Activated CD4-positive, alpha-beta T cell treated with anti-CD3 and anti-CD28 coated beads, Interleukin-2, amount 10 ng/mL, durations not matched to agents 24 days and 14 days (primary cell): ENCODE results near the gene ARMC2. TPM values are rescaled to one million over a fixed set of nuclear protein-coding genes. Genes with fewer than 3 reads are reported as not detected.

Experiments
- DNase-seq: peaks from one replicate; pipeline ENCODE4 v3.0.0; 2022
- H3K27ac Mint-ChIP-seq: one replicate; pipeline ENCODE4 v1.8.0; 2022; ENCODE audit warnings: mild to moderate bottlenecking, mixed read lengths
- H3K27me3 Mint-ChIP-seq: one replicate; pipeline ENCODE4 v1.8.0; 2022; ENCODE audit warnings: mixed read lengths
- H3K36me3 Mint-ChIP-seq: one replicate; pipeline ENCODE4 v1.8.0; 2022; ENCODE audit warnings: low read depth, mild to moderate bottlenecking, mixed read lengths
- H3K4me1 Mint-ChIP-seq: one replicate; pipeline ENCODE4 v1.8.0; 2021; ENCODE audit warnings: mixed read lengths
- H3K4me3 Mint-ChIP-seq: one replicate; pipeline ENCODE4 v1.8.0; 2022; ENCODE audit warnings: mild to moderate bottlenecking, moderate library complexity, mixed read lengths
- H3K9me3 Mint-ChIP-seq: one replicate; pipeline ENCODE4 v1.8.0; 2021; ENCODE audit warnings: mixed read lengths
- intact Hi-C: fragments of 100-400 bp; cut with micrococcal nuclease; formaldehyde crosslinking; loops from one replicate; pipeline ENCODE4 v1.15.1; 2023
- total RNA-seq: library from RNA; stranded (reverse); gene quantifications from 2 replicates; pipeline ENCODE4 v1.2.3, GENCODE V29; 2022

Gene ARMC2
- 2.7 and 3.3 TPM in 2 replicates for total RNA-seq

- no peaks in the 10 kb centered on the region for H3K9me3 Mint-ChIP-seq
- no peaks in the 10 kb centered on the region for H3K36me3 Mint-ChIP-seq
- peaks cover 21% of the 10 kb centered on the region for H3K27me3 Mint-ChIP-seq
- peak within 1 kb of the TSS; percentile 85 for H3K4me3 Mint-ChIP-seq
- peak; percentile 97 for DNase-seq
- H3K27ac Mint-ChIP-seq = peak within 1 kb of the TSS; percentile 74
- H3K4me1 Mint-ChIP-seq = peaks cover 19% of the 10 kb centered on the region
- intact Hi-C loops = loop anchor here (1.0 to 2.0 kb wide), 6 partner anchors 13 to 290 kb away; no protein-coding TSS in a partner anchor
These were observed at the start of gene ARMC2 for GRCh38 chr6:108848116-108848868. Gene ARMC2 (plus strand): TSS chr6:108848422. CDS start chr6:108854268, 5,846 bp downstream.

DNA sequence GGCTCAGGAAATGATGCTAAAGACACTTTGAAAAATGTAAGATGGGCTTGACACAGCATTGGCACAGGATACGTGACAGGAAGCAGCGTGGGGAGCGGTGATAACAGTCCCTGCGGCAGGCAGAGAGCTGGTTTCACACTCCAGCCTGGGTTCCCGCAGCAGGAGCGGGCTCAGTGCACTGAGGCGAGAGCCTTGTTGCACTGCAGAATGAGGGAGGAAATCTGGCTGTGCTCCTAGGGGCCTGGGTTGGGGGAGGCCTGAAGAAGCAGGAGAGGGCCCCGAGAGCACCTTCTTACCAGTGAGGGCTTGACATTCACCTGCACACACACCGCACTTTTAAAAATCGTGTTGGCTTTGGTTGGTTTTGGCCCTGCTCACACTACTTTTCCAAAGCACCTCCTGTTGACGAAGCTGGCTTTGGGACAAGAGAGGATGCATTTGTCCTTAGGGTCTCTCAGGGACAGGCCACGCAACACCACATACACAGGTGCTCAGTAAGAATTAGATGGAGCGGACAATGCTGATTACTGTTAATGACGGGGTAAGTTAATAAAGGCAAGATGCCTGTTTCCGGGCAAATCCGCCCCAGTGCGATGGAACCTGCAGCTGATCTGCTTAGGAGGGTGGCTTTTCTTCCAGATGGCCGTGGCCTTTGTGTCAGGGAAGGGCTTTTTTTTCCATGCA, 49.4 kb upstream of the ARMC2 start:
- Mint-ChIP-seq H3K36me3 (no peaks in the 10 kb centered on the region), H3K27me3 (peaks cover 6% of the 10 kb centered on the region), H3K4me1 (peaks cover 33% of the 10 kb centered on the region), H3K9me3 (no peaks in the 10 kb centered on the region), H3K4me3 (peak overlapping the region; percentile 61), H3K27ac (peak overlapping the region; percentile 78)
- peak; percentile 88 for DNase-seq
- intact Hi-C loops = loop anchor here (10.0 kb wide), 1 partner anchor 506 kb away; no protein-coding TSS in a partner anchor

DNA sequence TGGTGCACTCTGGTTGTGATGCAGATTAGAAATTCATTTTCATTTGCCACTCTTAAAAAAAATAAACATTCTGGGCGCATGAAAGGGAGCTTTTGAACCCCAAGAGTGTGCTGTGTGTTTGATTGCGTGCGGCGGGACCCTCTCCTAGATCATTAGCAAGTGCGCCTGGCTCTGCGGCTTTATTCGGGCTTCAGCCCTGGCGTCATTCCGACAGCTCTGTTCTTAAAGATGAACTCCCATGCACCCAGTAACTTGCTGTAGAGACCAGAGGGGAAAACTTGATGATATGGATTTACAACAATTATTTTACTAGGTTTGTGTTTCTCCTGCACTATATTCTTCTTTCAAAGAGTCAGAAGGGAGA, 48.9 kb upstream of the ARMC2 start:
- intact Hi-C loops = loop anchor here (10.0 kb wide), 1 partner anchor 505 kb away; no protein-coding TSS in a partner anchor
- H3K9me3 Mint-ChIP-seq = no peaks in the 10 kb centered on the region
- H3K27ac Mint-ChIP-seq = no peak overlapping the region
- no peak overlapping the region for H3K4me3 Mint-ChIP-seq
- peaks cover 4% of the 10 kb centered on the region for H3K27me3 Mint-ChIP-seq
- peaks cover 33% of the 10 kb centered on the region for H3K4me1 Mint-ChIP-seq
- no peaks in the 10 kb centered on the region for H3K36me3 Mint-ChIP-seq
- no peak for DNase-seq

DNA sequence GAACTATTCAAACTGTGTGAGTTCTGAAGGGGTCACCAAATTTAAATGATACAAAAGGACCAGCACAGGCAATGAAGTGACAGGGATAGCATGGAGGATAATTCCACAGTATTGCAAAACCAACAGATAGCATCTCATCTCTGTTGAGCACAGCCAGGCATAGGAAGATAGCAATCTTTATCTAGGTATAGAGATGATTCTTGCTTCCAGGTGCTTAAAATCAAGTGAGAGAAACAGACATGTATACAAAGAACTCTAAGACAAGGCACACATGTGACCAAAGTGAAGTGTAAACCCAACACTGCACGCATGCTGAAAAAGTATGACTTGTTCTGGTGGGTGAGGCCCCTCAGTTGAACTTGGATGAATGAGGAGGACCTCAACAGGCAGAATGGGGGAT, 48.4 kb upstream of the ARMC2 start:
- Mint-ChIP-seq H3K4me1 (peaks cover 33% of the 10 kb centered on the region), H3K9me3 (no peaks in the 10 kb centered on the region), H3K4me3 (no peak overlapping the region), H3K27ac (no peak overlapping the region), H3K27me3 (peaks cover 4% of the 10 kb centered on the region), H3K36me3 (no peaks in the 10 kb centered on the region)
- intact Hi-C loops = loop anchor here (10.0 kb wide), 1 partner anchor 505 kb away; no protein-coding TSS in a partner anchor
- DNase-seq = no peak

DNA sequence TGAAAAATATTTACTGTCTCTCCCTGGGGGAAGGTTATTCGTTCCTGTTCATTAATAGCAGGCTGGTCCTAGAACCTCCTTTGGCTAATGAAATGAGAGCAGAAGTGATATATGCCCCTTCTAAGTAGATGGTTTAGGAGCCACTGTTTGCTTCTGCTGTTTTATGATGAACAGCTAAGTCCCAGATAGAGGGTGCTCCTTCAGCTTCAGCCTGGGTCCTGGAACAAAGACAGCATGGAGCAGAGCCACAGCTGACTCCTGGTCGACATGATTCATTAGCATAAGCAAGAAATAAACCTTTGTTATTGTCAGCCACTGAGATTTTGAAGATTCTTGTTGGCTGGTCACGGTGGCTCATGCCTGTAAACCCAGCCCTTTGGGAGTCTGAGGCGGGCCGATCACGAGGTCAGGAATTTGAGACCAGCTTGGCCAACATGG, 47.8 kb upstream of the ARMC2 start:
- no peak overlapping the region for H3K27ac Mint-ChIP-seq
- no peak for DNase-seq
- no peak overlapping the region for H3K4me3 Mint-ChIP-seq
- intact Hi-C loops = no loop called here
- H3K36me3 Mint-ChIP-seq = no peaks in the 10 kb centered on the region
- peaks cover 2% of the 10 kb centered on the region for H3K27me3 Mint-ChIP-seq
- peaks cover 35% of the 10 kb centered on the region for H3K4me1 Mint-ChIP-seq
- H3K9me3 Mint-ChIP-seq = no peaks in the 10 kb centered on the region

- Mint-ChIP-seq H3K4me3 (no peak overlapping the region), H3K36me3 (no peaks in the 10 kb centered on the region)
These were observed 46.9 kb upstream of the ARMC2 start for GRCh38 chr6:108801366-108801765.

DNA sequence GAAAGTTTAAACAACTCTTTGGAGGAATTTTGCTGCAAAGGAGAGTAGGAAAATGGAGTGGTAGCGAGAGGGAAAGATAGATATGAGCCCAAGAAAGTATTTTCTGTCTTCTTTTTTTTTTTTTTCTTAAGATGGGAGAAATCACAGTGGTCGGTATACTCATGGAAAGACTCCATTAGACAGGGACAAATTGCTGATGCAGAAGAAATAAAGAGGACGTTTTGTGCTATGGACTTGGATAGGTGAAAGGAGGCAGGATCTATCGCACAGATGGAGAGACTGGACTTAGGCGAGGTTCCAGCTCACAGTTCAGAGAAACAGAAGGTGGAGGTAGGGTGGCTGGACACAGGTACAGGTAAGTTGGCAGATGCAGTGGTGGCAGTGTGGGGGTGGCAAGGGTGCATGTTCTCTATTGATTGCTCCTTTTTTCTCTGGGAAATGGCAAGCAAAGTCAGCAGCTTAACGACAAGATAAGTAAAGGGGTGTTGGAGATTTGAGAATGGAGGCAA, 44.2 kb upstream of the ARMC2 start:
- no peak for DNase-seq
- Mint-ChIP-seq H3K9me3 (no peaks in the 10 kb centered on the region), H3K36me3 (no peaks in the 10 kb centered on the region), H3K27ac (no peak overlapping the region), H3K27me3 (peaks cover 4% of the 10 kb centered on the region), H3K4me1 (peaks cover 23% of the 10 kb centered on the region), H3K4me3 (no peak overlapping the region)
- intact Hi-C loops = no loop called here

More at GRCh38 chr6:108801366-108801765, 46.9 kb upstream of the ARMC2 start:
- H3K4me1 Mint-ChIP-seq = peaks cover 43% of the 10 kb centered on the region
- no peaks in the 10 kb centered on the region for H3K9me3 Mint-ChIP-seq
- H3K27me3 Mint-ChIP-seq = peaks cover 4% of the 10 kb centered on the region
- no peak for DNase-seq
- intact Hi-C loops = no loop called here
- no peak overlapping the region for H3K27ac Mint-ChIP-seq

DNA sequence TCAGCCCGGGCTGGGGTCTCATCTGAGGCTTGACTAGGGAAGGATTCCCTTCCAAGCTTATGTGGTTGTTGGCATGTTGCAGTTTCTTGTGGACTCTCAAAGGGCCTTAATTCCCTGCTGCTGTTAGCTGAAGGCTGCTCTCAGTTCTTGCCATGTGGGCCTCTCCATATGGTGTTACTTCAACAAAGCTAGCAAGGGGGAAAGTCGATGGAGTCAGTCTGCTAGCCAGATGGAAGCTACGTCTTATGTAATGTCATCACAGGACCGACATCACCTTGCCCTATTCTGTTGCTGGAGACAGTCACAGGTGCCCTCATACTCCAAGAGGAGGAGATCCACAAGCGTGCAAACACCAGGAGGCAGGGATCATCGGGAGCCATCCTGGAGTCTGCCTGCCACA, 43.3 kb upstream of the ARMC2 start:
- H3K36me3 Mint-ChIP-seq = no peaks in the 10 kb centered on the region

DNA sequence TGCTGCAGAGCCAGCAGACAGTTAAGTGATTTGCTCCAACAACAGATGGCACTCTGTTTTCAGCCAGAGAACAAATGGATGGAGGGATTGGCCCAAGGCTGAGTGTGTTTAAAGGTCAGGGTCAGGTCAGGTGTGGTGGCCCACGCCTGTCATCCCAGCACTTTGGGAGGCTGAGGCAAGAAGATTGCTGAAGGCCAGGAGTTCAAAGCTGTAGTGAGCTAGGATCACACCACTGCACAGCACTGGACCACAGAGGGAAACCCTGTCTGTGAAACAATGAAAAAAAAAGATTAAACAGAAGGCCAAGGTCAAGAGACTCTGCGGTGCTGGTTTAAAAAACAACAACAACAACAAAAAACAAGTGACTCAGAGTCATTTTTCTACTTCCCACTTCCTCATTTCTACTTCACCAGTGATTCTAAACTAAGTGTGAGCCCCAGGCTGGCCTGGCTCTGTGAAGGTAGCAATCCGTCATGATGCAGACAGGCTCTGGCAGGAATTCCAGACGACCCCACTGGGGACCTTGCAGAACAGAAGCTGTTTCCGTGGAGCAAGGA, 42.5 kb upstream of the ARMC2 start:
- Mint-ChIP-seq H3K9me3 (no peaks in the 10 kb centered on the region), H3K36me3 (no peaks in the 10 kb centered on the region), H3K27me3 (peaks cover 2% of the 10 kb centered on the region), H3K27ac (no peak overlapping the region), H3K4me1 (peaks cover 13% of the 10 kb centered on the region), H3K4me3 (no peak overlapping the region)
- DNase-seq = no peak
- intact Hi-C loops = no loop called here

More for the DNA sequence above, 43.3 kb upstream of the ARMC2 start:
- intact Hi-C loops = no loop called here
- peaks cover 14% of the 10 kb centered on the region for H3K4me1 Mint-ChIP-seq
- DNase-seq = no peak
- no peak overlapping the region for H3K4me3 Mint-ChIP-seq
- H3K27me3 Mint-ChIP-seq = peaks cover 3% of the 10 kb centered on the region
- no peaks in the 10 kb centered on the region for H3K9me3 Mint-ChIP-seq
- H3K27ac Mint-ChIP-seq = no peak overlapping the region

DNA sequence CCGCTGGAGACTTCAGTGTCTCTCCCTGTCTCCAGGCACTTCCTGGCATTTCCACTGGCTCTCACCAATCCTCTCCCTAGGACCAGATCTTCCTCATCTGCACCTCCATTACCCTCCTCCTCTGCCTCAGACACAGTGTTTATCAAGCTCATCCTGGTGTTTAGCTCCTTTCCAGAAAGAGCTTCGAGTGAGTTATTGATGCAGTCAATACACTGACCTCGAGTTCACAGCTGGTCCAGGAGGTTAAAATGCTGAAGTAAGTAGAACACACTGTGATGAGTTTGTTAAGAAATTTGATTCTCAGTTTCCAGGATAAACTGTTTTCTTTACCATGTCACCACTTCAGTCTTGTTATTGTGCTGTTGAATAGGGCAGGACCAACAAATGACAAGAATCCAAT, 42.1 kb upstream of the ARMC2 start:
- H3K27ac Mint-ChIP-seq = no peak overlapping the region
- no peak for DNase-seq
- intact Hi-C loops = no loop called here
- H3K4me3 Mint-ChIP-seq = no peak overlapping the region
- no peaks in the 10 kb centered on the region for H3K9me3 Mint-ChIP-seq
- H3K27me3 Mint-ChIP-seq = peaks cover 2% of the 10 kb centered on the region
- H3K36me3 Mint-ChIP-seq = no peaks in the 10 kb centered on the region
- H3K4me1 Mint-ChIP-seq = peaks cover 13% of the 10 kb centered on the region

- Mint-ChIP-seq H3K27ac (no peak overlapping the region), H3K4me3 (no peak overlapping the region), H3K36me3 (no peaks in the 10 kb centered on the region), H3K9me3 (no peaks in the 10 kb centered on the region), H3K27me3 (peaks cover 2% of the 10 kb centered on the region), H3K4me1 (peaks cover 10% of the 10 kb centered on the region)
- DNase-seq = no peak
- intact Hi-C loops = no loop called here
These were observed 41.6 kb upstream of the ARMC2 start for GRCh38 chr6:108806665-108807064.

DNA sequence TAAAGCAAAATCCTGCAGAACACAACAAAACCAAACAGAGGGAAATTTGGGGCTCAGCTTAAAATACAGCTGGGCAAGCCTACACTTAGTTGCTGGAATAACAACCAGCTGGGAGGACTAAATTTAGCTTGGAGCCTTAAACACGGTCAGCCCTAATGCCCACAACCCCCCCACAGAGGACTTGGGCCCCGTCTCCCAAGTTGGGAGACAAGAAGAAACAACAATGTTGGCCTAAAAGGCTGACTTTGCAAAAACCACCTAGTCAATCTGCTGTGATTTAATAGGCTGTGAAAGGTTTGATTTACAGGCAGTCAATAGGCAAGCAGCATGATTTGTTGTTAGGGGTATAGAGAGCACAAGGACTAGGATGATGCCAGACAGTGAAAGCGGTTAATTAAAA, 40.3 kb upstream of the ARMC2 start:
- H3K36me3 Mint-ChIP-seq = no peaks in the 10 kb centered on the region
- H3K4me3 Mint-ChIP-seq = no peak overlapping the region
- H3K4me1 Mint-ChIP-seq = peaks cover 10% of the 10 kb centered on the region
- H3K27ac Mint-ChIP-seq = no peak overlapping the region
- intact Hi-C loops = no loop called here
- DNase-seq = no peak
- peaks cover 2% of the 10 kb centered on the region for H3K27me3 Mint-ChIP-seq
- no peaks in the 10 kb centered on the region for H3K9me3 Mint-ChIP-seq

DNA sequence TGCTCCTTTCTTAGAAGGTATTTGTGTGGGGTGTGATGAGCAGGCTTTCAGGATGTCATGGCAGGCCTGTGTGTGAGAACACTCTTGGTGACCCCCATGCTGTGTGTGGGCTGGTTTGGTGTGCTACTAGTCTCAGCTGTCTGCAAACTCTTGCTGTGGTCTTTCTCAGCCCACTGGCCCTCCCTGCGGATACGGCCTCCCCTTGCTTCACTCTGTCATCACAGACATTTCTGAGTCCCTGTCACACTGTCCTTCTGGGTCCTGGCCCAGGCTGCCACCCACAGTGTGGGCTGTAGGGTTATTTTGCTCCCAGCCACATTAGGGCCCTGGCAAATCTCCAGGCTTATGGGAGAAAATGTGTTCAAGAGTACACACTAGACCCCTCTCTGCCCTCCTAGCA, 39.0 kb upstream of the ARMC2 start:
- peaks cover 10% of the 10 kb centered on the region for H3K4me1 Mint-ChIP-seq
- no peak for DNase-seq
- H3K27ac Mint-ChIP-seq = no peak overlapping the region
- H3K9me3 Mint-ChIP-seq = no peaks in the 10 kb centered on the region
- H3K36me3 Mint-ChIP-seq = no peaks in the 10 kb centered on the region
- H3K27me3 Mint-ChIP-seq = peaks cover 6% of the 10 kb centered on the region
- intact Hi-C loops = no loop called here
- H3K4me3 Mint-ChIP-seq = no peak overlapping the region
